ENCODE results near the gene ATRIP. TPM values are rescaled to one million over a fixed set of nuclear protein-coding genes. Genes with fewer than 3 reads are reported as not detected.
A peak's percentile ranks its signal among the peaks of the same experiment; 100 is the strongest.

ATRIP gene
- total and polyA plus RNA-seq, 2 of the 4 experiments (the other 2 are of a cell fraction): 6.8 to 10.8 TPM

DNA sequence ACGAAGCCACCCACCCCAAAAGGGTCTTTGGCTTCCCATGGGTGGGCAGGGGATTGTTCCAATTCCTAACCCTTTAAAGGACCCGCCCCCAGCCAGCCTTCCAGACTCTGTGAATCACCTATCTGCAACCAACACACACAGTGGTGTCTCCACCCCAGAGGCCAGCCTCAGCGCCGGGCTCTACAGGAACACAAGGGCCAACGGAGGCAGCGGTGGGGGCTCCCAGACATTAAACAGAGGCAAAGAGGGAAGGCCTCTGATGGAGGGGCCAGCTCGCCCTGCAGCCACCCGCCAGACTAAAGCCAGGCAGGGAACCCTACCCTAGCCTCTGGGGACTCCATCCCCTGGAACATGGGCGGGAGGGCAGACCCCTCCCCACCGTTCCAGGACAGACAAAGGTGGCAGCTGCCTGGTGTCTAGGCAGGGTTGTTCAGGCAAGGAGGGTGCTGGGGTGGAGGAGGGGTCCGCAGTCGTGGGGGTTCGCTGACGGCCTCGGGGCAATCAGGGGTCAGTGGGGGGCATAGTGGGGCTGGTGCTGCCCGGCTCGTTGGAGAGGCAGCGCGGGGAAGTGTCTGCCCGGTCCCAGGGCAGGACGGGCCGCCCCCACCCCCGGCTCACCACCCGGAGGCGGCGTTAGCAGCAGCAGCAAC lies 57.0 kb downstream of the ATRIP start:
- H2BK5ac ChIP-seq (ENCODE audit: low read depth, low read length, poor library complexity, severe bottlenecking): peak overlapping the region; percentile 62
- peak overlapping the region; percentile 78 for H3K27ac ChIP-seq (ENCODE audit: insufficient read depth, low read length)
- H4K20me1 ChIP-seq (ENCODE audit: insufficient read depth, low read length): no peaks in the 10 kb centered on the region; the same call in 1 of the 2 replicates
- peak overlapping the region; percentile 82 for H3K4me2 ChIP-seq (ENCODE audit: low read depth, low read length)
- peak overlapping the region; percentile 70 for H3K4me3 ChIP-seq (ENCODE audit: insufficient read depth, low read depth, low read length)
- H2AFZ ChIP-seq (replicated peaks; ENCODE audit: low read length, poor library complexity): peak overlapping the region; percentile 98
- H3K9ac ChIP-seq (ENCODE audit: low read depth, low read length): peak overlapping the region; percentile 81
- H2BK120ac ChIP-seq (ENCODE audit: low read depth, low read length): peak overlapping the region; percentile 71
- peak overlapping the region; percentile 95 for H3K4ac ChIP-seq (ENCODE audit: low read depth, low read length)
- dilution Hi-C loops (cut with HindIII; ENCODE audit: low sequenced_read_pairs, unreplicated experiment) (no loop called here), in situ Hi-C loops (cut with MboI; ENCODE audit: low sequenced_read_pairs) (no loop called here), intact Hi-C loops (cut with micrococcal nuclease) (no loop called here)
- H3K9me1 ChIP-seq (ENCODE audit: insufficient read depth, low read length): peaks cover 25% of the 10 kb centered on the region
- ATAC-seq (ENCODE audit: low read depth): peak; percentile 56
- peak overlapping the region; percentile 92; the same call in 1 of the 2 replicates for H3K23ac ChIP-seq (ENCODE audit: low read depth, low read length)
- WGBS, 2 experiments (ENCODE audit: extremely low coverage in 2 of 2, insufficient read length in 1 of 2): no CpG with 5 or more reads among the region's 26 CpGs
- peak overlapping the region; percentile 98 for H3K14ac ChIP-seq (replicated peaks; ENCODE audit: low read depth, low read length)
- H2BK15ac ChIP-seq (ENCODE audit: low read depth, low read length): peak overlapping the region; percentile 37; the same call in 1 of the 3 replicates
- POLR2A ChIA-PET (ENCODE audit: unreplicated experiment): no interaction called here
- peaks cover 10% of the 10 kb centered on the region for H3K36me3 ChIP-seq (ENCODE audit: control insufficient read depth, insufficient read depth, low read length)
- peak overlapping the region; percentile 92 for H4K91ac ChIP-seq (ENCODE audit: insufficient read depth, low read depth, low read length)
- H2AK9ac ChIP-seq (replicated peaks; ENCODE audit: low read depth, low read length, poor library complexity): peak overlapping the region; percentile 100
- peak overlapping the region; percentile 23; the same call in 1 of the 2 replicates for H4K5ac ChIP-seq (ENCODE audit: low read depth, low read length)
- H2BK20ac ChIP-seq (ENCODE audit: low read depth, low read length): 0 out of 2 replicates have a peak overlapping the region, but pooled peaks have one; percentile 48
- H3K27me3 ChIP-seq (ENCODE audit: control insufficient read depth, insufficient read depth, low read length): no peaks in the 10 kb centered on the region
- TF ChIP-seq, protein P1, sequence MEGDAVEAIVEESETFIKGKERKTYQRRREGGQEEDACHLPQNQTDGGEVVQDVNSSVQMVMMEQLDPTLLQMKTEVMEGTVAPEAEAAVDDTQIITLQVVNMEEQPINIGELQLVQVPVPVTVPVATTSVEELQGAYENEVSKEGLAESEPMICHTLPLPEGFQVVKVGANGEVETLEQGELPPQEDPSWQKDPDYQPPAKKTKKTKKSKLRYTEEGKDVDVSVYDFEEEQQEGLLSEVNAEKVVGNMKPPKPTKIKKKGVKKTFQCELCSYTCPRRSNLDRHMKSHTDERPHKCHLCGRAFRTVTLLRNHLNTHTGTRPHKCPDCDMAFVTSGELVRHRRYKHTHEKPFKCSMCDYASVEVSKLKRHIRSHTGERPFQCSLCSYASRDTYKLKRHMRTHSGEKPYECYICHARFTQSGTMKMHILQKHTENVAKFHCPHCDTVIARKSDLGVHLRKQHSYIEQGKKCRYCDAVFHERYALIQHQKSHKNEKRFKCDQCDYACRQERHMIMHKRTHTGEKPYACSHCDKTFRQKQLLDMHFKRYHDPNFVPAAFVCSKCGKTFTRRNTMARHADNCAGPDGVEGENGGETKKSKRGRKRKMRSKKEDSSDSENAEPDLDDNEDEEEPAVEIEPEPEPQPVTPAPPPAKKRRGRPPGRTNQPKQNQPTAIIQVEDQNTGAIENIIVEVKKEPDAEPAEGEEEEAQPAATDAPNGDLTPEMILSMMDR (conservative IDR thresholded peaks at IDR 0.05; ENCODE audit: low read depth, low read length): no peak
- TF ChIP-seq, protein P2, sequence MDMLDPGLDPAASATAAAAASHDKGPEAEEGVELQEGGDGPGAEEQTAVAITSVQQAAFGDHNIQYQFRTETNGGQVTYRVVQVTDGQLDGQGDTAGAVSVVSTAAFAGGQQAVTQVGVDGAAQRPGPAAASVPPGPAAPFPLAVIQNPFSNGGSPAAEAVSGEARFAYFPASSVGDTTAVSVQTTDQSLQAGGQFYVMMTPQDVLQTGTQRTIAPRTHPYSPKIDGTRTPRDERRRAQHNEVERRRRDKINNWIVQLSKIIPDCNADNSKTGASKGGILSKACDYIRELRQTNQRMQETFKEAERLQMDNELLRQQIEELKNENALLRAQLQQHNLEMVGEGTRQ (IDR thresholded peaks at IDR 0.05; ENCODE audit: low read depth, low read length): no peak
- TF ChIP-seq CEBPB (IDR thresholded peaks at IDR 0.05; ENCODE audit: low read depth, low read length) (no peak), MAFK (IDR thresholded peaks at IDR 0.05; ENCODE audit: low read depth, low read length) (no peak)
- CTCF ChIA-PET: no interaction called here
- H3K9me3 ChIP-seq (ENCODE audit: control insufficient read depth, insufficient read depth, low read length): no peaks in the 10 kb centered on the region
- H3K56ac ChIP-seq (ENCODE audit: extremely low read depth, insufficient read depth, low read length): peak overlapping the region; percentile 59; the same call in 1 of the 2 replicates
- peak overlapping the region; percentile 85 for H2AK5ac ChIP-seq (ENCODE audit: low read depth, low read length)
- peak; percentile 42 for DNase-seq
- H3K79me1 ChIP-seq (ENCODE audit: low read depth in 1 of 2, low read length in 2 of 2): peaks cover 13 to 47% of the 10 kb centered on the region in 2 experiments; a peak in 3 of 4 replicates
- H4K8ac ChIP-seq (ENCODE audit: low read depth in 2 of 2, low read length in 2 of 2): peak overlapping the region; percentile 86 to 87
- BruUV-seq (replicated peaks): no TSS peak
- H3K18ac ChIP-seq (ENCODE audit: low read depth, low read length): peak overlapping the region; percentile 26; the same call in 1 of the 2 replicates
- H3K4me1 ChIP-seq (ENCODE audit: control insufficient read depth, insufficient read depth, low read length): peaks cover 14% of the 10 kb centered on the region

Data from IMR-90 (cell line).